CD4-positive, alpha-beta T cell treated with Interleukin-21 for 1 hour (primary cell): Measurements from ENCODE around the gene ABCA10.
A peak's percentile ranks its signal among the peaks of the same experiment; 100 is the strongest.
"Not testable (repeated sequence)": the region's sequence is repeated elsewhere in the genome, so short reads cannot be mapped to it uniquely, and the experiment has no call there.

Experiments
- DNase-seq: peaks from one replicate; pipeline ENCODE4 v3.0.0-alpha.2; 2020

Gene ABCA10

GRCh38 chr17:69223809-69224208 is 4.8 kb downstream of the ABCA10 start:
- DNase-seq = no peak

- DNase-seq = no peak
These were observed 5.8 kb downstream of the ABCA10 start for GRCh38 chr17:69222707-69223258.

- no peak for DNase-seq
These were observed 8.5 kb downstream of the ABCA10 start for GRCh38 chr17:69220098-69220497.

- no peak for DNase-seq
These were observed 9.6 kb downstream of the ABCA10 start for GRCh38 chr17:69218986-69219385.

GRCh38 chr17:69213059-69213813 is 15.4 kb downstream of the ABCA10 start:
- DNase-seq = no peak

GRCh38 chr17:69208640-69209039 is 20.0 kb downstream of the ABCA10 start:
- DNase-seq = no peak

GRCh38 chr17:69207151-69207550 is 21.5 kb downstream of the ABCA10 start:
- DNase-seq = no peak

GRCh38 chr17:69198238-69198637 is 30.4 kb downstream of the ABCA10 start:
- no peak for DNase-seq

- not testable (repeated sequence) for DNase-seq
These were observed 32.4 kb downstream of the ABCA10 start for GRCh38 chr17:69196105-69196653.

- DNase-seq = no peak
These were observed 35.9 kb downstream of the ABCA10 start for GRCh38 chr17:69192754-69193153.

GRCh38 chr17:69188796-69189195 is 39.8 kb downstream of the ABCA10 start:
- DNase-seq = no peak

- no peak for DNase-seq
These were observed 40.6 kb downstream of the ABCA10 start for GRCh38 chr17:69188064-69188463.

GRCh38 chr17:69187294-69187693 is 41.3 kb downstream of the ABCA10 start:
- DNase-seq = no peak

GRCh38 chr17:69179227-69179952 is 49.2 kb downstream of the ABCA10 start:
- no peak for DNase-seq

- DNase-seq = no peak
These were observed 52.2 kb downstream of the ABCA10 start for GRCh38 chr17:69176457-69176795.

GRCh38 chr17:69175625-69176456 is 52.8 kb downstream of the ABCA10 start:
- DNase-seq = peak; percentile 2

GRCh38 chr17:69175262-69175624 is 53.4 kb downstream of the ABCA10 start:
- no peak for DNase-seq

- no peak for DNase-seq
These were observed 55.5 kb downstream of the ABCA10 start for GRCh38 chr17:69173118-69173517.

- no peak for DNase-seq
These were observed 58.2 kb downstream of the ABCA10 start for GRCh38 chr17:69170377-69170776.

- DNase-seq = not testable (repeated sequence)
These were observed 60.0 kb downstream of the ABCA10 start for GRCh38 chr17:69168642-69169041.

- DNase-seq = no peak
These were observed 61.7 kb downstream of the ABCA10 start for GRCh38 chr17:69166957-69167356.

GRCh38 chr17:69164206-69164605 is 64.4 kb downstream of the ABCA10 start:
- DNase-seq = no peak

GRCh38 chr17:69159418-69159817 is 69.2 kb downstream of the ABCA10 start:
- no peak for DNase-seq
